ENCODE data around the gene MLYCD. TPM values are rescaled to one million over a fixed set of nuclear protein-coding genes. Genes with fewer than 3 reads are reported as not detected.
"Not testable (repeated sequence)": the region's sequence is repeated elsewhere in the genome, so short reads cannot be mapped to it uniquely, and the experiment has no call there.

The MLYCD gene
- total RNA-seq, 4 donors from 2014 or later = 4.5 to 16.6 (median 6.7) TPM

- no peak for DNase-seq
- H3K9me3 ChIP-seq = no peaks in the 10 kb centered on the region
- no peaks in the 10 kb centered on the region for H3K27me3 ChIP-seq
- H3K4me1 ChIP-seq = no peaks in the 10 kb centered on the region
- H3K27ac ChIP-seq = no peak overlapping the region
- no peak overlapping the region for H3K4me3 ChIP-seq
- no peaks in the 10 kb centered on the region for H3K36me3 ChIP-seq
- TF ChIP-seq CTCF (IDR thresholded peaks at IDR 0.05) (no peak), POLR2A (IDR thresholded peaks at IDR 0.05) (no peak)
- intact Hi-C loops (cut with DNase I; ENCODE audit: low total_unique reads) = no loop called here
Observed at GRCh38 chr16:83946781-83947566, 48.1 kb downstream of the MLYCD start.

- intact Hi-C loops (cut with DNase I; ENCODE audit: low total_unique reads) = no loop called here
- H3K27ac ChIP-seq = no peak overlapping the region
- TF ChIP-seq POLR2A (IDR thresholded peaks at IDR 0.05) (no peak), CTCF (IDR thresholded peaks at IDR 0.05) (no peak)
- H3K4me3 ChIP-seq = no peak overlapping the region
- H3K4me1 ChIP-seq = peaks cover 0 to 3% of the 10 kb centered on the region in 2 donors
- no peaks in the 10 kb centered on the region for H3K36me3 ChIP-seq
- no peaks in the 10 kb centered on the region for H3K9me3 ChIP-seq
- H3K27me3 ChIP-seq = no peaks in the 10 kb centered on the region
- no peak for DNase-seq
Observed at GRCh38 chr16:83947642-83948234, 48.8 kb downstream of the MLYCD start.

- Histone ChIP-seq H3K36me3 (no peaks in the 10 kb centered on the region), H3K27ac (no peak overlapping the region), H3K27me3 (no peaks in the 10 kb centered on the region), H3K4me1 (peaks cover 0 to 12% of the 10 kb centered on the region in 2 donors), H3K4me3 (no peak overlapping the region), H3K9me3 (no peaks in the 10 kb centered on the region)
- no peak for DNase-seq
- no peak for TF ChIP-seq POLR2A (IDR thresholded peaks at IDR 0.05)
- TF ChIP-seq CTCF (IDR thresholded peaks at IDR 0.05) = no peak
- intact Hi-C loops (cut with DNase I; ENCODE audit: low total_unique reads) = no loop called here
Observed at GRCh38 chr16:83948914-83949723, 50.2 kb downstream of the MLYCD start.

DNA sequence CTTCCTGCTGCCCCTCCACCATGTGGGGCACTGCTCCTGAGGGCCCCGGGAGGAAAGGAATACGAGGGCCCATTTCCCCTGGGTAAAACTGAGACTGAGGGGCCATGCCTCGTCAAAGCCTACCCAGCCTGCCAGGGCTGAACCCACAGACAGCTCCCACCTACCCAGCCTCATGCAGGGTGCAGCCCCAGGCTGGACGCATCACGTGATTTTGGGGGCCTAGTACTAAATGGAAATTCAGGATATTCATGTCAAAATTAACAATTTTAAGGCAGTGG lies 50.7 kb downstream of the MLYCD start:
- Histone ChIP-seq H3K9me3 (no peaks in the 10 kb centered on the region), H3K4me1 (peaks cover 0 to 16% of the 10 kb centered on the region in 2 donors), H3K36me3 (no peaks in the 10 kb centered on the region), H3K27me3 (no peaks in the 10 kb centered on the region), H3K27ac (no peak overlapping the region), H3K4me3 (no peak overlapping the region)
- TF ChIP-seq POLR2A (IDR thresholded peaks at IDR 0.05) (no peak), CTCF (IDR thresholded peaks at IDR 0.05) (no peak)
- DNase-seq = no peak
- intact Hi-C loops (cut with DNase I; ENCODE audit: low total_unique reads) = no loop called here

GRCh38 chr16:83950862-83951399 lies 52.0 kb downstream of the MLYCD start:
- H3K4me1 ChIP-seq = peaks cover 0 to 18% of the 10 kb centered on the region in 2 donors
- DNase-seq; H3K27ac ChIP-seq; H3K4me3 ChIP-seq; intact Hi-C loops (cut with DNase I; ENCODE audit: low total_unique reads); H3K36me3 ChIP-seq; H3K9me3 ChIP-seq; H3K27me3 ChIP-seq: not testable (repeated sequence)

Measured in uterus (tissue), 4 donors.